HepG2 (cell line): ENCODE results near the gene ABCD1. TPM values are rescaled to one million over a fixed set of nuclear protein-coding genes. Genes with fewer than 3 reads are reported as not detected.

Experiments used
- ATAC-seq: fragments of 200-7000 bp; cut with Tn5 transposase; 3 replicates; pipeline ENCODE4 v1.9.1; 2020; ENCODE audit warnings: mild to moderate bottlenecking, moderate library complexity
- BruUV-seq: library from RNA; stranded (reverse); fragments of 400-500 nt; replicated peaks from 2 replicates; lab custom pipeline; 2021; lab: Mats Ljungman, UMichigan
- CTCF ChIA-PET: fragments of 300-600 bp; formaldehyde crosslinking; extraction: SDS; loops from one replicate; lab custom pipeline; 2021; ENCODE audit warnings: low total read pairs, inconsistent platforms, low intra/inter-chr PET ratio; lab: Yijun Ruan, JAX
- POLR2A ChIA-PET: fragments of 350-600 bp; sonication (Branson Sonifier 250); formaldehyde crosslinking; loops from one replicate; lab custom pipeline; 2020; ENCODE audit warnings: antibody characterized with exemption, inconsistent platforms; lab: Yijun Ruan, JAX
- DNase-seq: peaks from one replicate; pipeline ENCODE4 v3.0.0-alpha.2; 2015; ENCODE audit warnings: low spot score
- FAIRE-seq: peaks from 3 replicates; lab custom pipeline; 2011; peaks lifted over from hg19 to GRCh38; lab: Jason Lieb, UNC
- H2AFZ ChIP-seq: one replicate; pipeline ENCODE4 v1.6.1; 2011; ENCODE audit warnings: low read length, inconsistent platforms
- H3K27ac ChIP-seq: fragments of 300-600 bp; 3 replicates; pipeline ENCODE4 v1.8.0; 2011; ENCODE audit warnings: mixed run types, mild to moderate bottlenecking, mixed read lengths, low read length, inconsistent platforms; ENCODE audit not compliant: insufficient read depth; ENCODE audit errors: extremely low read length
- H3K27me3 ChIP-seq, 2 experiments: fragments of 200-600 bp in 1 of 2; 2 replicates in 1 of 2; 3 replicates in 1 of 2; pipeline versions ENCODE4 v1.6.0 to v1.8.0; 2011; ENCODE audit warnings: low read length in 2 of 2, mild to moderate bottlenecking in 2 of 2, moderate library complexity in 2 of 2, inconsistent platforms in 1 of 2; ENCODE audit not compliant: insufficient read depth in 2 of 2, control insufficient read depth in 1 of 2
- H3K36me3 ChIP-seq, 2 experiments: fragments of 200-600 bp in 1 of 2; replicated peaks in 1 of 2; 2 replicates in 1 of 2; 3 replicates in 1 of 2; pipeline versions ENCODE4 v1.5.1 to v1.8.0; 2011; ENCODE audit warnings: low read length in 2 of 2, inconsistent platforms in 1 of 2; ENCODE audit not compliant: insufficient read depth in 2 of 2, control insufficient read depth in 1 of 2
- H3K4me1 ChIP-seq: 2 replicates; pipeline ENCODE4 v1.5.1; 2012; ENCODE audit warnings: low read length, inconsistent platforms; ENCODE audit not compliant: insufficient read depth
- H3K4me2 ChIP-seq: 2 replicates; pipeline ENCODE4 v1.6.0; 2011; ENCODE audit warnings: low read depth, low read length, inconsistent platforms
- H3K4me3 ChIP-seq, 3 experiments: fragments of 200-600 bp in 1 of 3; sonication (generic), shearing (Covaris generic) in 1 of 3; replicated peaks in 1 of 3; 2 replicates each; pipeline ENCODE4 v1.5.1; 2011 to 2016; ENCODE audit warnings: low read length in 3 of 3, inconsistent platforms in 2 of 3, low read depth in 2 of 3, mild to moderate bottlenecking in 2 of 3, control low read depth in 1 of 3, mixed read lengths in 1 of 3; ENCODE audit not compliant: insufficient read depth in 1 of 3
- H3K79me2 ChIP-seq: one replicate; pipeline ENCODE4 v1.6.1; 2011; ENCODE audit warnings: low read length, inconsistent platforms; ENCODE audit not compliant: insufficient read depth
- H3K9ac ChIP-seq: 2 replicates; pipeline ENCODE4 v1.6.0; 2011; ENCODE audit warnings: mild to moderate bottlenecking, low read depth, low read length, inconsistent platforms; ENCODE audit not compliant: insufficient read depth
- H3K9me3 ChIP-seq: 2 replicates; pipeline ENCODE4 v1.5.1; 2012; ENCODE audit warnings: mild to moderate bottlenecking, low read length
- H4K20me1 ChIP-seq: 2 replicates; pipeline ENCODE4 v1.6.0; 2011; ENCODE audit warnings: inconsistent platforms, mild to moderate bottlenecking, low read length, moderate library complexity; ENCODE audit not compliant: insufficient read depth
- AKAP8 ChIP-seq: sonication (generic); formaldehyde crosslinking; IDR thresholded peaks from 2 replicates; pipeline ENCODE4 v1.5.1; 2020; ENCODE audit warnings: mild to moderate bottlenecking, missing genetic modification reagents
- ARID2 ChIP-seq: sonication (generic); formaldehyde crosslinking; IDR thresholded peaks from 2 replicates; pipeline ENCODE4 v1.8.1; 2022; ENCODE audit warnings: mild to moderate bottlenecking, missing genetic modification reagents, borderline replicate concordance
- FOXJ3 ChIP-seq: sonication (generic); formaldehyde crosslinking; IDR thresholded peaks from 2 replicates; pipeline ENCODE4 v1.4.0; 2020; ENCODE audit warnings: missing genetic modification reagents, mild to moderate bottlenecking, borderline replicate concordance
- KDM5B ChIP-seq: sonication (generic); formaldehyde crosslinking; IDR thresholded peaks from 2 replicates; pipeline ENCODE4 v1.4.0; 2020; ENCODE audit warnings: missing genetic modification reagents, mild to moderate bottlenecking, borderline replicate concordance
- MED8 ChIP-seq: sonication (generic); formaldehyde crosslinking; IDR thresholded peaks from 2 replicates; pipeline ENCODE4 v1.8.1; 2023; ENCODE audit warnings: mild to moderate bottlenecking, missing genetic modification reagents; ENCODE audit not compliant: insufficient replicate concordance
- MTF1 ChIP-seq: sonication (generic); formaldehyde crosslinking; IDR thresholded peaks from 2 replicates; pipeline ENCODE4 v1.5.0; 2020; ENCODE audit warnings: missing genetic modification reagents
- ZNF317 ChIP-seq: sonication (generic); formaldehyde crosslinking; IDR thresholded peaks from 2 replicates; pipeline ENCODE4 v1.5.0; 2020; ENCODE audit warnings: mild to moderate bottlenecking, missing genetic modification reagents
- ZNF768 ChIP-seq: sonication (generic); formaldehyde crosslinking; IDR thresholded peaks from 2 replicates; pipeline ENCODE4 v1.4.0; 2020; ENCODE audit warnings: missing genetic modification reagents
- ZNF883 ChIP-seq: sonication (generic); formaldehyde crosslinking; IDR thresholded peaks from 2 replicates; pipeline ENCODE4 v1.5.1; 2020; ENCODE audit warnings: mild to moderate bottlenecking, missing genetic modification reagents; ENCODE audit errors: not compliant biosample characterization
- ZNF891 ChIP-seq: sonication (generic); formaldehyde crosslinking; IDR thresholded peaks from 2 replicates; pipeline ENCODE4 v1.5.0; 2020; ENCODE audit warnings: mild to moderate bottlenecking, missing genetic modification reagents
- WGBS: methylation state at CpG from one replicate; pipeline ENCODE4 v1.1.6; 2017; ENCODE audit warnings: low lambda C conversion rate; 5-methylcytosine and 5-hydroxymethylcytosine counted together
- in situ Hi-C: cut with HindIII; loops from 2 replicates; pipeline ENCODE4 v1.10.0; 2017; ENCODE audit warnings: low pct_unique_long_range_greater_than_20kb; ENCODE audit not compliant: extremely low pct_ligation_motif_present
- intact Hi-C: fragments of 100-400 bp; cut with micrococcal nuclease; formaldehyde crosslinking; loops from one replicate; pipeline ENCODE4 v1.10.0; 2022; ENCODE audit not compliant: unreplicated experiment
- polyA plus RNA-seq, 8 experiments: library from polyadenylated mRNA; depleted of rRNA in 3 of 8; stranded (reverse) in 7 of 8; unstranded in 1 of 8; fragments of >200 nt; fragmentation: Illumina TruSeq in 4 of 8; extraction: Trizol in 4 of 8; gene quantifications; 2 replicates each; pipeline versions ENCODE4 v1.2.1 to v1.2.3, GENCODE V29; 2011 to 2016; ENCODE audit warnings: low read depth in 4 of 8, missing spikeins in 1 of 8, mixed read lengths in 1 of 8; ENCODE audit not compliant: insufficient read depth in 1 of 8
- total RNA-seq, 5 experiments: library from RNA; depleted of rRNA; stranded (reverse); fragments of >200 nt; fragmentation: Illumina TruSeq; extraction: Trizol; gene quantifications; 2 replicates each; pipeline ENCODE4 v1.2.3, GENCODE V29; 2016; ENCODE audit warnings: low read depth in 1 of 5
- TF ChIP-seq, protein P1 (sequence below): sonication (generic); formaldehyde crosslinking; IDR thresholded peaks from 2 replicates; pipeline ENCODE4 v1.5.1; 2020; ENCODE audit warnings: mild to moderate bottlenecking, moderate library complexity, missing genetic modification reagents
- TF ChIP-seq, protein P2 (sequence below): sonication (generic); formaldehyde crosslinking; IDR thresholded peaks from 2 replicates; pipeline ENCODE4 v1.5.0; 2020; ENCODE audit warnings: missing genetic modification reagents, mild to moderate bottlenecking, borderline replicate concordance

ABCD1 gene
- total and polyA plus RNA-seq, 2 of the 13 experiments (the other 11 are each of a cell fraction or from before 2014, with no cell fraction given), result 11.4 to 15.9 TPM

DNA sequence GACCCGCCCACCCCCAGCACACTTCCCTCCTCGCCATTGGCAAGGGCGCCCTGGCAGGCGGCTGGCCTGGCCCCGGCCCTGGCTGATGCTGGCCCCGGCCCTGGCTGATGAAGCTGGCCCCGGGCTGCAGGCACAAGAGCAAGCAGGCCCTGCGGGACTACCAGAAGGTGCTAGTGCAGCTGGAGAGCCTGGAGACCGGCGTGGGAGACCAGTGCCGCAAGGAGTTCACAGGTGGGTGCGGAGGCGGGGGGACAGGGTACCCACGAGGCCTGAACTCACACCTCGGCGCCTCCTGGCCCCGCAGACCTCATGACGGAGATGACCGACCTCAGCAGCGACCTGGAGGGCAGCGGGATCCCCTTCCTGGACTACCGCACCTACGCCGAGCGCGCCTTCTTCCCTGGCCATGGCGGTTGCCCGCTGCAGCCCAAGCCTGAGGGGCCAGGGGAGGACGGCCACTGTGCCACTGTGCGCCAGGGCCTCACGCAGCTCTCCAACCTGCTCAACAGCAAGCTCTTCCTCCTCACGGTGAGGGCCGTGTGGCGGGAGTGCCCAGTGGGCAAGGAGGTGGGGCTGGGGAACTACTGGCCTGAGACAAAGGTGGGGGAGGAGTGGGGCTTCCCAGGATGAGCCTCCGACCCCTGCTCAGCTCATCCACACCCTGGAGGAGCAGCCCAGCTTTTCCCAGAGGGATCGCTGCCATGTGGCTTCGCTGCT lies 50.1 kb downstream of the ABCD1 start:
- TF ChIP-seq KDM5B (CRISPR knock-in tag), result no peak
- no peak for TF ChIP-seq FOXJ3
- TF ChIP-seq ZNF317 (CRISPR knock-in tag), result no peak
- TF ChIP-seq, protein P1, sequence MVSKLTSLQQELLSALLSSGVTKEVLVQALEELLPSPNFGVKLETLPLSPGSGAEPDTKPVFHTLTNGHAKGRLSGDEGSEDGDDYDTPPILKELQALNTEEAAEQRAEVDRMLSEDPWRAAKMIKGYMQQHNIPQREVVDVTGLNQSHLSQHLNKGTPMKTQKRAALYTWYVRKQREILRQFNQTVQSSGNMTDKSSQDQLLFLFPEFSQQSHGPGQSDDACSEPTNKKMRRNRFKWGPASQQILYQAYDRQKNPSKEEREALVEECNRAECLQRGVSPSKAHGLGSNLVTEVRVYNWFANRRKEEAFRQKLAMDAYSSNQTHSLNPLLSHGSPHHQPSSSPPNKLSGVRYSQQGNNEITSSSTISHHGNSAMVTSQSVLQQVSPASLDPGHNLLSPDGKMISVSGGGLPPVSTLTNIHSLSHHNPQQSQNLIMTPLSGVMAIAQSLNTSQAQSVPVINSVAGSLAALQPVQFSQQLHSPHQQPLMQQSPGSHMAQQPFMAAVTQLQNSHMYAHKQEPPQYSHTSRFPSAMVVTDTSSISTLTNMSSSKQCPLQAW (CRISPR knock-in tag), result no peak
- no peak for TF ChIP-seq ZNF891 (CRISPR knock-in tag)
- no peak for TF ChIP-seq AKAP8 (CRISPR knock-in tag)
- TF ChIP-seq ARID2, result no peak
- TF ChIP-seq MED8 (CRISPR knock-in tag), result no peak
- no peak for TF ChIP-seq MTF1 (CRISPR knock-in tag)
- no peak for TF ChIP-seq ZNF768 (CRISPR knock-in tag)
- no peak for TF ChIP-seq ZNF883
- TF ChIP-seq, protein P2, sequence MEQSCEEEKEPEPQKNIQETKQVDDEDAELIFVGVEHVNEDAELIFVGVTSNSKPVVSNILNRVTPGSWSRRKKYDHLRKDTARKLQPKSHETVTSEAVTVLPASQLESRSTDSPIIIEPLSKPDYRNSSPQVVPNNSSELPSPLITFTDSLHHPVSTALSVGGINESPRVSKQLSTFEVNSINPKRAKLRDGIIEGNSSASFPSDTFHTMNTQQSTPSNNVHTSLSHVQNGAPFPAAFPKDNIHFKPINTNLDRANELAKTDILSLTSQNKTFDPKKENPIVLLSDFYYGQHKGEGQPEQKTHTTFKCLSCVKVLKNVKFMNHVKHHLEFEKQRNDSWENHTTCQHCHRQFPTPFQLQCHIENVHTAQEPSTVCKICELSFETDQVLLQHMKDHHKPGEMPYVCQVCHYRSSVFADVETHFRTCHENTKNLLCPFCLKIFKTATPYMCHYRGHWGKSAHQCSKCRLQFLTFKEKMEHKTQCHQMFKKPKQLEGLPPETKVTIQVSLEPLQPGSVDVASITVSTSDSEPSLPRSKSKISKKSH (CRISPR knock-in tag), result no peak
- CTCF ChIA-PET, result no interaction called here
- H3K4me2 ChIP-seq, result no peak overlapping the region
- no peaks in the 10 kb centered on the region for H3K36me3 ChIP-seq
- H4K20me1 ChIP-seq, result no peaks in the 10 kb centered on the region
- in situ Hi-C loops (no loop called here), intact Hi-C loops (no loop called here)
- WGBS, result no CpG with 5 or more reads among the region's 37 CpGs
- DNase-seq, result no peak
- H3K27ac ChIP-seq, result no peak overlapping the region
- H3K27me3 ChIP-seq, result no peaks in the 10 kb centered on the region
- no peak overlapping the region for H3K4me3 ChIP-seq
- no peak for FAIRE-seq
- no TSS peak for BruUV-seq
- no peaks in the 10 kb centered on the region for H3K4me1 ChIP-seq
- H3K9ac ChIP-seq, result no peak overlapping the region
- no peak for ATAC-seq
- POLR2A ChIA-PET, result no interaction called here
- no peaks in the 10 kb centered on the region for H3K9me3 ChIP-seq
- H3K79me2 ChIP-seq, result no peaks in the 10 kb centered on the region
- no peak overlapping the region for H2AFZ ChIP-seq
